ELR (cell line): ENCODE results near the gene HOXA5.

Experiments used
- DNase-seq: peaks from one replicate; pipeline ENCODE4 v3.0.0-alpha.2; 2015; ENCODE audit warnings: low read depth

HOXA5 gene

DNA sequence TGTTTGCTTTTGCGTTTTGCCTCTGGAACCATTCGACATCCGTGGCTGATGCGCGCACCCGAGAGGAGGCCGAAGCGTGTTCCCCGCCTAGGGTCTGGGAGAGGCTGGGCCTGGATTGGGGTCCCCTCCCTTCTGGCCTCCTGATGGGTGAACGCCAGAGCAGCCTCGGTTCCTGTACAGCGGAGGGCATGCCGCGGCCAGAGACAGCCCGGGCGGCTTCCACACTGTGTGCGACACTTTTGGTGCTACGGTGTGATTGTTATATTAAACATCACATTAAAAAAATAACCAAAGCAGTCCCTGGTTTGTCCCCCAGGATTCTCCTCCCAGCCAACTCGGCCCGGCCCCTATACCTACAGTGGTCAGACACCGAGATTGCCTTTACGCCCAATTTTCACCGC lies 16.7 kb upstream of the HOXA5 start:
- no peak for DNase-seq

DNA sequence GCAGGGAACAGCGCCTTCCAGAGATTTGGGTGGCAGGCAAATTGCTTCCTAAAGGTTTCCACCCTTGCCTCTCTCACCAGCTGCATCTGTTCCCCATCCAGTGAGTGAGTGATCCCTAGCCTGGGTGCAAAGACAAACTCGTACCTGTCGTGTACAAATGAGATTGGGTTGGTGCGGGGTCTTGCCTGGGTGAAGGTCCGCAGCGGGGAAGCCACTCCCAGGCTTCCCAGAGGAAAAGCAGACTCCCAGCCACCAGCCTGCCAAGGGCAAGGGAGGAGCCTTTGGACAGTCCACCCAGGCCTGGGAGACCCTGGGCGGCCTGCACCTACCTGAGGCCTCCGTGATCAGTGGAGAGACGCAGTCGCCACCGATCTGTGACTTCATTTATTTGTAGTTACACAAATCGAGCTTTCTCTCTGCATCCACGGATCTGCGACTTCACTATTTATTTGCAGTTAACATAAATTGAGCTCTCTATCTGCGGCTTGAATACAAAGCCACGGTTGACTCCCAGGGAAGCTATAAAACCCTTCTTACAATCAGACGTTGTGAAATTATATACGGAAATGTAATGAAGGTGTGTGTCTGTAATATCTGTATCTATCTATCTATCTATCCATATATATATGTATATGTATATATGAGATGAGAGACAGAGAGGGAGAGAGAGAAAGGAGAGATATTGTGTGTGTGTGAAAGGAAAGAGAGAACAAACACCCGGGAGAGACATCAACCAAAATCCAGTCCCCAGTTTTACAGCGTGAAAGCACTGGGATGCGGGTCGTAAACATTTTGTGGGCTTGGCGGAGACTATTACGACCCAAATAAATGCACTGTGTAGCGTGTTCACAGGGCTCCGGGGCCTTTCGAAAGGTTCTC lies 16.0 kb upstream of the HOXA5 start:
- DNase-seq = no peak

DNA sequence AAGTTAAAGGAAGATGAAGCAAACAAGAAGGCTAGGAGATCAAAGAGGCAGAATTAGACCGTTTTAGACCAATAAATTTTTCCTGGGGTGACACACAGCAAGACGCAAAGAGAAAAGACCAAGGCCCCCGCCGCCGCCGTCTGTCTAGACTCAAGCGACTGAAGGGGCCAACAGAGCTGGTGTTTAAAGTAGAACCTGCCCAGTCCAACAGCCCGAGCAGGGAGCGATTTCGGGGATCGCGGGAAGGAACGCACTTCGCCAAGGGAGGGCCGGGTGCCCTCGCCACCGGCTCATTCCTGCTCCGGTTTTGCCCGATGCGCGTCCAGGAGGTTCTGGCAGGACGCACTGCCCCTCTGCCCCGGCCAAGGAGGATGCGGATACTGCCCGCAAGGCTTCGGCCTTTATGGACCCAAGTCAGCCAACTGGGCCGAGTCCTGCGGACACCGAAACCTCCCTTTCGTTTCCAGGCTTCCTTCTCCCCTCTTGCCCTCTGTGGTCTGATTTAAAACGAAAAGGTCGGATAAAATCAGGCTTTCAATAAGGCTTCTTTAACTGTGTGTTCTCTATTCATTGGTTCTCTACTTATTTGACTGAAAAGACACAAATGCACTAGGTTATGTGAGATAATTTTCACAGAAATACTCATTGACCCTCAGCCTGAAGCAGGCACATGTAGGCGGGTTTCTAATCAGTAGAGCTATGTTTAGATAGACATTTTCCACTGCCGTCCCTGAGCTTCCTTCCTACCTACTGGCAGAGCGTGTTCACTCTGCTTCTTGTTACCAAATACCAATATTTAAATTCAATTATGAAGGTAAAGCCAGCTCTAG lies 15.2 kb upstream of the HOXA5 start:
- no peak for DNase-seq

DNA sequence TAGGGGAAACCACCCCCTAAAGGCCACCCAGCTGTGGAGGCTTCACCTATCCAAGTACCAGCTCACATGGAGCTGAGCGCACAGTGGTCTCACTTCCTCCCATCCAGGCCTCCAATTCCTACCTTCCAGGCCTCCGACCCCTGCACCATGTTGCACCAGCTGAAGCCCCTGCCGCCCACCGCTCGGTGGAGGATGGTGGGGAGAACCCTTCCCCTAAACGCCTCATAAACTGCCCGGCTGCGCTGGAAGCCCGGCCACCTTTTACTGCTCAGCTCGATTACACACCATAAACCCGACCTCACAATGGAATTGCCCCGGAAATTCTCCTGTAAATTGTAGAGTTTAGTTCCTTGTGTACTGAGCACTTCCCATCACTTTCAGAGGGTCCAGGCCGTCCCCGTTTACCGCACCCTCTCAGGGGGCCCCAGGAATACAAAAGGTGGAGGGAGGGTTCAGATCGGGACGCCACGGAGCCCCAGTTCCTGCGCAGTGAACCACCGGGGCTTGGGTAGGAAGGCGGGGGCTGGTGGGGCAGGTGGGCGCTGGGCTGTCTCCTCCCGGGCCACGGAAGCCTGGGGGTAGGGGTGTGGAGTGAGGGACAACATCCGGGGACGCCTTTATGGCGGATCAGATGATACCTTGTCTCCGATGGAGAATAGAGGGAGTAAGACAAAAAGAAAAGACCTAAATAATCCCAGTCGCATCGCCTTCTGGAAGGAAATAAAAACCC lies 14.4 kb upstream of the HOXA5 start:
- no peak for DNase-seq

DNA sequence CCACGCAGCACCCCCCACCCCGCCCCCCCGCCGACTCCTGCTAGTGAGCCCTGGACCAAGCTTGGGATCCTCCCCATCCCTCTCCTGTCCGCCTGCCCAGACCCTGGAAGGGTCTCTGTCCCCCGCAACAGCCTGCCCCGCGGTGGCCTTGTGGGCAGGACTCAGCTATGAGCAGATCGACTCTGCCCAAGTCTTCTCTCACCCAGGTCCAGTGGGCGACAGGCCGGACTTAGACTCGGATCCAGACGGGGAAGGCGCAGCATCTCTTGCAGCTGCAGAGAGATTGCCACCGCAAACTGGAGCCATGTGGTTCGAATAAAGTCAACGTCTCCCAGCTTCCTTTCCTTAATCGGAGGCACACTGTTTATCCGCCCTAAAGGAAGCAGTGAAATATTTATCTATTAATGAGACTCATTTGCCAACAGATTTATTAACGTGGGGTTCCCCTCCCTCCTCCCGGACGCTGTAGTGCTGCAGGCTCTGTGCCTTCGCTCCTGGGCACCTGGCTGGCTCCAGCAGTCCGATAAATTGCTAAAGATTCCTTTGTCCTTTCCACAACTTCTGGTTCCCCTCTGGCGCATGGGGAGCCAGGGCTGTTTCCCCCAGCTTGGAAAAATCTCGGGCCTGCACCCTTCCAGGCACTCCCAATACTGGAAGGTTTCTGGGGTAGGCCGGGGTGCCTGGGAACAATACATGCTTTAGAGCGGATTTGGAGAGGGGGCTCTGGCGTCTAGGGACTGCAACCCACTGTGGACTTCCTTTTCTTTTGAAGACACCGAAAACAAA lies 13.6 kb upstream of the HOXA5 start:
- DNase-seq = no peak

DNA sequence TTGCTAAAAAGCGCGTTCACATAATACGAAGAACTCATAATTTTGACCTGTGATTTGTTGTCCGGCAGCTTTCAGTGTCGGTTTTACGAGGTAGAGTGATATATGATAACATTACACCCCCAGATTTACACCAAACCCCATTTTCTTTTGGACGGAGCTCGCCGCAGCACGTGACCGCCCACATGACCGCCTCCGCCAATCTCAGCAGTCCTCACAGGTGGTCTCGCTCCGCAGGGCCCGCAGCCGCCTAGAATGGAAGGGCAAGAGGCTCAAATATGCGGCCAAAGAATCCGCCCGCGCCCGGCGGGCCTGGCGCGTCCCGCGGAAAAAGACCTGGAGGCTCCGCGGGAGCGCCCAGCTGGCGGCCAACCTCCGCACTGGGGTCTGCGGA lies 13.0 kb upstream of the HOXA5 start, which contains the start of gene HOXA7:
HOXA7 (minus strand) TSS at position 168 of the 391 bp plus-strand sequence; CDS start at position 38, 130 bp downstream.
- DNase-seq = peak; percentile 87

DNA sequence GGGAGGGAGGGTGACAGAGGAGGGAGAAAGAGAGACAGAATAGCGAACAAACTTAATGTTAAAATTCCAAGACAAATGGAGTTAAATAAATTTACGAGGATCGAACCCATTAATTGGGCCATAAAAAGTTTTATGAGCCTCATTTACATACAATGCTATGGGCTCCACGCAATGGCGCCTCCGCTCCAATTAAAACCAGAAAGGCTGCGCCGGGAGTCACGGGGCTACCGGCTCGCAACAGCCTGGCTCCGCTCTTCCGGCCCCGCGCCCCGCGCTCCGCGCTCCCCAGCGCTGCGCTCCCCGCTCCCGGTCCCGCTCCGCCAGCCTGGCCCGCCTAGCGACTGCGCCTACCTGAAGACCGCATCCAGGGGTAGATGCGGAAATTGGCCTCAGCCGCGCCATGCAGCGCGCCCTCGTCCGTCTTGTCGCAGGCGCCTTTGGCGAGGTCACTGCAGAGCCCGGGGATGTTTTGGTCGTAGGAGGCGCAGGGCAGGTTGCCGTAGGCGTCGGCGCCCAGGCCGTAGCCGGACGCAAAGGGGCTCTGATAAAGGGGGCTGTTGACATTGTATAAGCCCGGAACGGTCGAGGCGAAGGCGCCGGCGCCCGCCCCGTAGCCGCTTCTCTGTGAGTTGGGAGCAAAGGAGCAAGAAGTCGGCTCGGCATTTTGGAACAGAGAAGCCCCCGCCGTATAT lies 12.5 kb upstream of the HOXA5 start:
- DNase-seq = peak; percentile 58

DNA sequence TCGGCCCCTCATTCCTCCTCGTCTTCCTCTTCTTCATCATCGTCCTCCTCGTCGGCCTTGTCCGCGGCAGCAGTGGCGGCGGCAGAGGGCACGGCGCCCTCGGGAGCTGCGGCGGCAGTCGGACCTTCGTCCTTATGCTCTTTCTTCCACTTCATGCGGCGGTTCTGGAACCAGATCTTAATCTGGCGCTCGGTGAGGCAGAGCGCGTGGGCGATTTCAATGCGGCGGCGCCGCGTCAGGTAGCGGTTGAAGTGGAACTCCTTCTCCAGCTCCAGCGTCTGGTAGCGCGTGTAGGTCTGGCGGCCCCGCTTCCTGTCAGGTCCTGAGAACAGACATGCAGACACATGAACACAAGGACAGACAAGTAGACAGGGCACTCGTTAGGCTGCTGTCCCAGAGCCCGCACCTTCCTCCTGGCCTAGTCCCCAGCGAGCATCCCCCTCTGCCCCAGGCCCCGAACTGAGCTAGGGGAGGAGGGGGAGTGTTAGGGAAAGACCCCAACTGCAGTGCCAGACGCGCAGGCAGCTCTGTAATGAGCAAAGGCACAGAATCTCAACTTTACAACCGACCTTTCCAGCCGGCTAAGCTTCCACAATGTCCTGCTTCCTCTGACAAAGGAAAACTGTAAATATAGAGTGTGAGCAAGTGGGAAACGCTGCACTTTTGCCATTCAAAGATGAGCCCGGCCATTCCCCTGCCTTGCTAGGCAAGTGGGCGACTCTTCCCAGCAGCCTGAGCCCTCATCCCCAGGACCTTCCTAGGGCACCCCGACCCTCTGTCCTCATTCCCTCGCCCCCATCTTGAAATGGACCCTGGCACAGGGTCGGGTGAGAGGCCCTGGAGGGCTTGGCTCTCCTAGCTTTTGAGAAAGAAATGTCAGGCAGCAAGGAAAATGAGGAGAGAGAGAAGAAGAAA lies 11.7 kb upstream of the HOXA5 start:
- no peak for DNase-seq

DNA sequence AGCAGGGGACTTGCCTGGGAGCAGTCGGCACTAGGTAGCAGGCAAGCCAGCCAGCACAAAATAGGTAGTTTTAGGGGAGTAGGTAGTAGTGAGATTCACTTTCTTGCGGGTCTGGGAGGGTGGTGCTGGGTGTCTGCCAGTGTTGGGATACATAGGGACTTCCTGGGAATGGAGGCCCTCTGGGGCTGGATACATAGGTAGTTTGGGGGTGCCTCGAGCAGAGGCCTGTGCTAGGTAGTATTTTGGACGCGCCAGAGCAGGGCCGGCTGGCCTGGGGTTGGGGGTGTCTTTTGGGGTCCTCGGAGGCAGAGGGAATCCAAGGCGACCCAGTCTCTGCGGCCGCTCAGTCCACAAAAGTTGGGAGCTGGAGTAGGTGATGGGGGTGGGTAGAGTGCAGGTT lies 10.9 kb upstream of the HOXA5 start:
- DNase-seq = no peak

DNA sequence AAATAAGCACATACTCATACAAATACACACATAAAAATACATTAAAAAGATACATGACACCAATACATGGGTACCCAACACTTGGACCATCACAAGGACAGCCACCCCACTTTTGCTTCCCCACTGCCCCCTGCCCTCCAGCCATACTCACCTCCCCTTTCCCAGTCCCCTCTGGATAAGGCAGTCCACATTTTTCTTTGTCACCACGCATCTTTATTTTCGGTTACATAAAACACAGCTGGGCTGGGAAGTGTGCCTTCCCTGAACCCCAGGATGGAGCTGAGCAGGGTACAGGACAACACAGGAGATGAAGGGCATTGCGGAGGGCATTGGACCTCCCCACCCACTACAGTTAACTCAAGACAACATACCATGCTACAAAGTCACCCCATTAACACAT lies 10.0 kb upstream of the HOXA5 start:
- no peak for DNase-seq

DNA sequence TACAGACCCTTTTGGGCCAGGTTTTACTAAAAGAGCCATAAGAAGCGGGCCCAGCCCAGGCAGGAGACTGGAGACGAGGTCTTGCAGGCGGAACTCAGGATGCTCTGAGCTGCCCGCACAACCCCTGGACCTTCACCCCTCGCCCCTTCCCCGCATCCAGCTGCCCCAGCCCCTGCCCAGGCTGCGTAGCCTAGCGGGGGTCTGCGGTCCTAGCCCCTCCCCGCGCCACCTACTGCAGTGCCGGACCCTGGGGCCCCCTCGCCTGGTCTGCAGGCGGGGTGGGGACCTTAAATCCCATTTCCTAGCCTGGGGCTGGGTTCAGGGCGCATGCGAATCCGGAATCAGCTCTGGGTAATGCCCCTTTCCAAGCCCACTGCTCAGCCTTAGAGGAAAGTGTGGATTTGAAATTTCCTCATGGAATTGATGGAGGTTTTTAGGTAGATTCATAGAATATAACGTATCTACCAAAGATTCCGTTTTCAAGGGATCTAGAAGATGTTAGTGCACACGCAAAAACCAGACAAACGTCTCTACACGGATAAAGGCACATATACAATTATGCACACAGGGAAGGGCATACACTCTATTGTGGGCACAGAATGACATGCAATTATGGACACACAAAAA lies 9.4 kb upstream of the HOXA5 start:
- no peak for DNase-seq

DNA sequence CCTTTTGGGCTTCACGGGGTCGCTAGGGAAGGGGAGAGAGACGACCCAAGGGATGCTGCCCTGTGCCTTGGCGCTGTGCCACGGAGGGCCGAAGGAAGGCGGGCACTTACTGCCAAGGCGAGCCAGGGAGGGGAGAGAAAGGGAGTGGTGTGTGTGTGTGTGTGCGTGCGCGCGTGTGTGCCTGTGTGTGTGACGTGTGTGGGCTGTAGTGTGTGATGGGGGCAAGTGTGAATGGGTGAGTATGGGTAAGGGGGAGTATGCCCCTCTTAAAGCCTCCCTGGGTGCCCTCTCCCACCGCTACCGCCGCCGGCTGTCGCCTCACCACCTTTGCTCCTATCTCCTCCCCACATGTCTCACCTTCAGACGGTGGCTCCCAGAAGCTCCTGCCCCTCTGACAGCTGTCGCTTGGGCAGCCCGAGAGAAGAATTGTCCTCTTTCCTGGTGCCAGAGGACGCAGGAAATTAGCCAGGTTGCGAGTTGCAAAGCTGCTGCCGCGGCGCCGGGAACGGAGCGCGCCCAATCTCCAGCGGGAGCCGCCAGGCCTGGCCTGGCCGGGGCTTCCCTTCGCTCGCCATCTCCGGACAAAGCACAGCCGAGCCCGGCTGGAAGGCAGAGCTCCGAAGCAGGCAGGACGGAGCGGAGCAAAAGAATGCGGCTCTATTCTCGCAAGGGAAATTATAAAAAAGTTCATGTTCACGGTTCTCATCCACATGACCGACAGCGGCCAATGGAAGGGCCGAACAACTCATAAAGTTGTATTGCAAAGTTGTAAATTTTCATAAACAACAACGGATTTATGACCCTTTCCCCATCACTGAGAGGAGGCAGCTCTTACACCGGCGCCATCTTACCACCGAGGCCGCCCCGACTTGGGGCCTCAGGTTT lies 8.7 kb upstream of the HOXA5 start, which contains the start of gene HOXA3:
HOXA3 (minus strand) TSS at position 653 of the 885 bp plus-strand sequence. CDS start 41,943 bp downstream, outside the sequence.
- DNase-seq = peak; percentile 85

DNA sequence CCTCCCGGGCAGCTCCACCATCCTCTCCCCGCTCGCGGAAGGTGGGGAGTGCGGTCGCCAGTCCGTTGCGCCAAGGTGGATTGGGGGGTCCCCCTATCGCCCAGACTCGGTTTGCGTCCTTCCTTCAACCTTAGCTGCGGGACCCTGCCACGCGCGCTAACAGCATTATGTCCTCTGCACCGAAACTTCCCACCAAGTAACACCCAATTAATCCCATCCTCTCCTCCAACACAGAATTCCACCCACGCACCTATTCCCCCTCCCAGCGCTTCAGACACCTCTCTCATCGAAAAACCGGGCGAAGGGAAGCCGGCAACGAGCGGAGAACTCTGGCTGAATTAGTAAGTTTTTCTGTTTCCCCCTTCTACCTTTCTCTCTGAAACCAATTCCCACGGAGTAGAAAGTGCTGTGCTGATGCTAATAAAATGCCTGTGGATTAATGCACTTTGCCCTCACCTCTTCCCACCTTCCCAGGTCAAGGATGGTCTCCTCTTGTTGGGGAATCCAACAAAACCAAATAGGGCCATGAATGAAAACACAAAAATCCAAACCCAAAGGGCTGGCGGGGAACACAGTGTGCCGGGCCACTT lies 8.0 kb upstream of the HOXA5 start:
- DNase-seq = peak; percentile 42

DNA sequence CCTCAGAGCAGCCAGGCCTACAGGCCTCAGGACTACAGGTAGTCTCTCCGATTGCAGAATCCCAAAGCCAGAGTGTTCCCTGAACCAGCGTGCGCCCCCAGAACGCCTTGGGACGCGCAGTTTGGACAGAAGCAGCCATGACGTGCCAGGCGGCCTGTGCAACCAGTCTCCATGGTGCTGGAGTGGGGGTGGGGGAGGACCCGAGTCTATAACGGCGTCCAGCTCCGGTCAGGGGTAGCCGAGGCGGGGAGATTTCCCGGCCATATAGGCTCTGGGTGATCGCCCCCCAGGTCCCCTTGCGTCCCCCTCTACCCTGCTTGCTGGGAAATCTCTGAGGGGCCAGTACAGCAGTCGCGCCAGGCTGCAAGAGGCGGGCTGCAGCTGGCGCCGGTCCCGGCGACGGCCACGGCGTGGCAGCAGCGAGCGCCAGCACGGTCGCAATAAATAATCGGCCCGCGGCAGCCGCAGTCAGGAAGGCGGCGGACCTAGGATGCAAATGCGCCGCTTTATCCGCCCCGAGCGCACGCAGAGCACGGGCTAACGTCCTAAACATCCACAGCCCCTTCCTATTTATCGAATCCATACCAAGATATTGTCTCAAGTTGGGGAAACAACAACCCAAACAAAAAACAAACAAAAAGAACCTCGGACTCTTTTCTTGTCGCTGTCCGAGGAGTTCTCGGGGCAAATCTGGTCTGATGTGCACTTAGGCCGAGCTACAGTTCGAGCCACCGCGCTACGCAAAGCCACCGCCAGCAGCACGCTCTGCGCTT lies 7.3 kb upstream of the HOXA5 start:
- peak; percentile 88 for DNase-seq

DNA sequence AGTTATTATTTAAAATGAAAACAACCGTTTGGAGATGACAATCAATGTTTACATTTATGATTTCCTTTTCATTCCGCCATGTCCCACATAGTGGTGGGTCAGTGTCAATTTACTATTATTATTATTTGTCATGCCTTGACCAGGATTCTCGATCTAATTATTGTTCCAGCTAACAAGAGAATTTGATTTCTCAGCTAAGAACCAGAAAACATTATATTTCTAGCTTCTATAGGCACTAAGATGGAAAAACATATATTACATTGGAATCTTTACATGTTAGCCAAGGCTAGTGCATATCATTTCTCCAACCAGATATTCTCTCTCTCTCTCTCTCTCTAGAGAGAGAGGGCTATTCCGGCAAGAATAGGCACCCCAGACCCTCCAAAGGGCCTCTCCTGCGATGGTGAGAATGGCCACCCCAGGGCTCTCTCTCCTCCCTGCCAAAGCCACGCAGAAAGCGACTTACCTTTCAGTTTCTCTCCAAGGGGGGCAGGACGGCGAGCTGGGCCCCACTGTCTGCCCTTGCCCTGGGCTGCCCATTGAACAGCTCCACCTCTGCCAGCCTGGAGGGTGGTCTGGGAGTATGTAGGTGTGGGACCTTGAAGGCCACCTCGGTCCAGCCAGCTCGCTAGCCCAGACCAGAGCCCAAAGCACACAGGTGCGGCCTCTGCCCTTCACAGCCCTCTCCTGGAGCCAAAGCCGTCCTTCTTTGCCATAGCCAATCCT lies 6.5 kb upstream of the HOXA5 start:
- DNase-seq = no peak
